Stimulated activated CD8-positive, alpha-beta memory T cell treated with anti-CD3 and anti-CD28 coated beads, Interleukin-12 subunit alpha, Interleukin-12 subunit beta, amount 100 ng/mL, for 24 hours (primary cell): ENCODE results near the gene ACOX1.

Experiments used
- DNase-seq: peaks from one replicate; pipeline ENCODE4 v3.0.0-alpha.2; 2020; ENCODE audit errors: extremely low read depth

Gene ACOX1

DNA sequence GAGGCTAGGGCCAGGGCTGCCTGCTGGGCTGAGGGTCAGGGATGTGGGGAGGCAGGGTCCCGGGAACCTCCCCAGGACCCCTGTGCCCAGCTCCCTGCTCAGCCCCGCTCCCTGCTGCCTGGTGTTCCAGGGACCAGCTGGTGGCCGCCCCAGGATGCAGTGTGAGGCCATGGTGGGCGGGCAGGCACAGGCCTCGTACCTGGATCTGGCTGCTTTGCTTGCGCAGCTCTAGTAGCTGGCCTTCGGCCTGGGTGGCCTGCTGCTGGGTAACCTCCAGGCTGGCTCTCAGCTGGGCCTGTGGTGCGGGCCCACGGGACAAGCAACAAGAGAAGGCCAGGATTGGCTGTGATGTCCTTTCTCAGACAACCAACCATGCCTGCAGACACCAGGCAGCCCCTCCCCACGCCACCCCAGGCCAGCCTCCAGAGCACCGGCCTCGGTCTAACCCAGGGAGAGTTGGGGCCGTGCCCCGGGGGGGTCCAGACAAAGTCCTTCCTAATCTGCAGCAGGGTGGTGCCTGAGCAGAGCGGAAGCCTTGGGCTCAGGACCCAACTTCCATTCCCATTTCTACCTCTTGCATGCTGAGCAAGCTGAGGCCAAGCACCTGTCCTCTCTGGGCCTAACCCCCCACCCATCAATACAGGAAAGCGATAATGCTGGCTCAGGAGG, 86.3 kb downstream of the ACOX1 start:
- DNase-seq = no peak

DNA sequence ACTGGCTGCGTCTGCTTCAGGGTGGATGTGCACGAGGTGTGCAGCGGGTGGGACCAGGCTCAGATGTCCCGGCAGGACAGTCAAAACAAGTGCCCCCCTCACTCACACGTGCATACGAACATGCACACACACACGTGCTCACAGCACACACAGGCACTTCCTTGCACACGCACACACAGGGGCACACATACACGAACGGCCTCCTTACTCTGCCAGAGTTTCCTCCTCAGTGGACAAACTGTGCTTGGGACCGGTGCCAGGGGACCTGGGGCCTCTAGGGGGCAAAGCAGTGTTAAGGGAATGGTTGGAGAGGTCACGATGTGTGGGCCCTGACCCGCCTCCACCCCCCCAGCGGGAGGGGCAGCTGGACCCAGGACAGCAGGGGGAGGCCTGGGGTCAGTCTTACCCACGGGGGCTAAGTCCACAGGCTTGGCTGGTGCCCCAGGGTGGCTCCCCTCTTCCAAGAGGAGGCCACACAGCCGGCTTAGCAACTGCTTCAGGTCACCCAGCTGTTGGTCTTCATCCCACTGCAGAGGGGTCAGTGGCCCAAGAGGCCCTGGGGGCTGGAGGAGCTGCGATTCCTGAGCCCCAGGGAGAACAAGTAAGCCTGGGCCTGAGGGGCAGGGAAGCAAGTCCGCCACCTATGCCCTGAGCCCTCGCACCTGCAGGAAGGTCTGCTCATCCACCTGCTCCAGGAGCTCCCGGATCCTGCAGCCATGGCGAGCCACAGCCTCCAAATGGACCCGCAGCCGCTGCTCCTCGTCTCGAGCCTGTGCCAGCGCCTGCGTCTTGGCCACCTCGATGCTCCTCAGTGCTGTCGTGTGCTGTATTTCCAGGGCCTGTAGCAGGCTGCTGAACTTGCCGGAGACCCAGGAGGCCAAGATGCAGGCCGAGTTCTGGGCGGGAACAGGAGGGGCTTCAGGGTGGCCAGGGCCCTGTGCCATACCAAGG, 87.1 kb downstream of the ACOX1 start:
- no peak for DNase-seq
